ENCODE results near the gene MAP3K3.

MAP3K3 gene

DNA sequence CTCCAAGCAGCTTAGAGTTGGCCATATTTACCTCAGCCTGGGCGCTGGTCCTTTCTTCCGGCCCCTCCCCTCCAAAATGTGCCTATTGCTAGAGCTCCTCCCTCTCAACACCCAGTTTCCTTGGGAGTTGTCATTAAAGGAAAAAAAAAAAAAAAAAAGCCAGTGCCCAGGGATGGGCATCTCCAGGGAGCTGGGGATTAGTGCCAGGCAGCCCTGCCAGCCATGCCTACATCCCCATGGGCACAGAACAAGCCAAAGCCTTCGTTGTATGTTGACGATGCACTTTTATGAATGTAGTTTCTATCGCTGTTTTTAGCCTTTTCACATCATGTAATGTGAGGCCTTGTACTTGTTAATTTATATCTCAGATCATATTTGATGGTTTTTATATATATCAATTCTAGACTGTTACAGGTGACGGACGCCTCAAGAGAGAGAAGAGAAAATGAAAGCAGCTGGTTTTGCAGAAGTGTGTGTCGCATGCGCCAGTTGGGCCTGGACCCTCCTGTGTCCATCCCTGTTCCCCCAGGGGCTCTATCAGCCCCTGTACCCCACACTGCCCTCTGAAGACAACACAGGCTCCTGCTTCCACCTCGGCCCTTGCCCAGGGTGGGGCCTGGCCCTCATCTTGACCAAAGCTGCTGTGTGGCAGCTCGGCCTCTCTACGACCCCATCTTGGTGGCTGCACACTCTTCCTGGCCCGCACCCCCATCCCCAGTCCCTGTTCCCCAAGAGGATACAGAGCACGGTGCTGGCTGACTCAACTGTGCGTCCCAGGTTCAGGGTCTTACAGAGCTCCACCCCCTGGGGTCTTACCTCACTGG lies 72.9 kb downstream of the MAP3K3 start:
- DNase-seq: no peak

GRCh38 chr17:63695889-63696288 lies 73.7 kb downstream of the MAP3K3 start:
- no peak for DNase-seq

DNA sequence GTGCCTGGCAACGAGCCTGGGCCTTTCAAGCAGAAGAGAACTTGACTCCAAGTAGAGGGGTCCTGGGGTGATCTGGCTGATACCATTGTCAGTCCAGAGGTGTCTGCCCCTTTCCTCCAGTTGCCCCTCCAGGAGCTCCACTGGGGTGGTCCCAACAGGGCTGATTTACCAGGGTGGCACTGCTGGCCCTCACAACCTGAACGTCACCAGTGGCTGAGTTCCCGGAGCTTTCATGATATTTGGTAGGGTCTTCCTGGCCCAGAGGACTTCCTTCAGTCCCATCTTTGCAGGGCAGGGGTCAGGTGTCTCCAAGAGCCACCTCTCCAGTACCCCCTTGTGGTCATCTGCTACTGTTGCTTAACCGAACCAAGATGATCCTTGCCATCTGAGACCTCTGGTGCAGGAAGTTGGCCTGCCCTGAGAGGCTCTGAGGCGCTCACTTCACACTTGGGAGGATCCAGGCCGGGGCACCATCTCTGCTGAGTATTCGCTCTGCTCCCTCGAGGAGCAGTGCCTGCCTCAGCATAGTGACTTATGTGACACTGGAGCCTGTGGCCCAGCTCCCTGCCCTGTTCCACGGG lies 74.3 kb downstream of the MAP3K3 start:
- peak; percentile 37 for DNase-seq

- DNase-seq: peak; percentile 33
Measured at GRCh38 chr17:63697341-63698286, 75.4 kb downstream of the MAP3K3 start.

DNA sequence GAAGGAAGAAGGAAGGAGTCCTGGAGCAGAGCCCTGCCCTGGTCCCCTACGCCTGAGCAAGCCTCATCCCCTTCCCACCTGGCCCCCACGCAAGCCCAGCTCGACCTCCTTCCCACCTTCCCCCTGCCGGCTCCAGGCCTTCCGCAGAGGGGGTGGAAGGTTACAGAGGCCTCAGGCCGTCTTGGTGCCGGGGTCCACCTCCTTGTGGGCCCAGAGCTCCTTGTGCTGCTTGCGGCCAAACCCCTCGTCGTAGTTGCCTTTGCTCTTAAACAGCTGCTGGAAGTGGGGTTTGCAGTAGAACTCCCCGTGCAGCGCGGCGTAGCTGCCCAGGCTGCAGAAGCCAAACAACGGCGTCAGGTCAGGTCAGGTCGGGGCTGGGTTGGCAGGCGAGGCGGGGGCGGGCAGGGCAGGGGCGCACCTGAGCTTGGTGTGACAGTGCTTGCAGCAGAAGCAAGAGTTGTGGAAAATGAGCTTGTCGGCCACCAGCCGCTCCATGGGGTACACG lies 76.2 kb downstream of the MAP3K3 start:
- no peak for DNase-seq

DNA sequence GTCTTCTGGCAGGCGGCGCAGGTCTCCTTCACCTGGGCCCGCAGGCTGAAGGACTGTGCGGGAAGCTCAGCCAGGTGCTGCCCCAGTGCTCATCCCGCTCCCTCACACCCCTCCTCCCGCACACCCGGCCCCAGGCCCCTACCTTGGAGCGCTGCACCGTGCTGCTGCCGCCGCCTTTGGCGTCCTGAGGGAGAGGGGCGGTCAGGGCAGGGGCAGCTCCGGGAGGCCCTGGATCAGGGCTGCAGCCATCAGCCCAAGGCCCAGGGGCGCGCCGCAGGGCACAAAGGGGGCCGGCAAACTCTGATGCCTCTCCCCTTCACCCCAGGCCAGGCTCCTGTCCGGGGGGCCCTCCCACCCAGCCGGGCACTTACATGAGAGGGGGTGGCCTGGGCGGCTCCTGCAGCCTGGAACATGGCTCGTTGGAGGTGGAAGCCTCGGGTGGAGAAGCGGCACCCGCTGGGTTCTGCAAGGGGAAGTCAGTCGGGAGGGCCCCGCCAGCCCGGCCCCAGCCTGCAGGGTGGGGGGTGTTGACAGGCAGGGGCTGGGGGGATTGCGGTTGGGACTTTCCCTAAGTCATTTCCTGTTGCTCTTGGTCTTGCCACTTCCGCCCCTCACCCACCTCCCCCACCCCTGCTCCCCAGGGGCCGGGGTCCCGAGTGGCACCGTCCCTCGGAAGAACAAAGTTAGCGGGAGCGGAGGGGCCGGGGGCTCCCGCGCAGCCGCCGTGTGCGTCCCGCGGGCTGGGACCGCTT lies 76.8 kb downstream of the MAP3K3 start:
- no peak for DNase-seq

- peak; percentile 81 for DNase-seq
Measured at GRCh38 chr17:63699638-63700527, 77.7 kb downstream of the MAP3K3 start, which contains the start of gene LIMD2. Gene LIMD2 (minus strand): TSS chr17:63700125. CDS start chr17:63699298, 827 bp downstream.

DNA sequence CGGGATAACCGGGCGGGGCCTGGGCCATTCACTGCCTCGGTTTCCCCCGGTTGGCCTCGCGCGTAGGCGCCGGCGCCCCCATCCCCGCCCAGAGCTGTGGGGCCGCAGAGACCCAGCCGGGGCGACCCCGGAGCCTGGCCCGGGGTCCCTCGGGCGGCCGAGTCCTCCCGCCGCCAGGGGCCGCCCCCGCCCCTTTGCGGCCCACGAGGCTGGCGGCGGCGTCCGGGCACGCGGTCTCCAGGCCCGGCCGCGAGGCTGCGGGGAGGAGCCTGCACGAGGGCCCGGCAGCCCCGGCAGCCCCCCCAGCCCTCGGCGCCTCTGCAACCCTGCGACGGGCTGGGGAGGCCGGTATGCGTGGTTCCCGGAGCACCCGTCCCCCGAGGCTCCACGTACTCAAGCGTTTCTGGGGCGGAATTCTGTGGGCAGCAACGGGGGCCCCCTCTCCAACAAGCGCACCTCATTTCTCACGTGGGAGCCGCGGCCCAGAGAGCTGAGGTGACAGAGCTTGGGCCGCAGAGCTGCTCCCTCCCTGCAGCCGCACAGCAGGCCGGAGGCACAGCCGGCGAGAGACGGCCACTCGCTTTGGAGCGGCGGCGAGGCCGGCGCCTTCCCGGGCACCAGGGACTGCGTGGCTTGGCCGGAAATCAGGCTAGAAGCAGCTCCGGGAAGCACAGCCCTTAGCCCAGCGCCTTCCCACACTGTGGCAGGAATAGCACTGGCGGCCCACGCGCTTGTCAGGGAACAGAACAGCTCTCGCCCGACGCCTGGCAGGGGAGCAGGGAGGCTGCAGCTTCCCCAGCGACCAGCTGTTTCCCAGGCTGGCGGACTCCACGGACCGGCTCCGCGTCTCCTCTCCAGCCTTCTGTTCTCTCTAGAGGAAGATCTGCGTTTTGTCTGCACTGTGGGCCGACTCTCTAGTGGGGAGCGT lies 78.6 kb downstream of the MAP3K3 start:
- peak; percentile 63 for DNase-seq

- no peak for DNase-seq
Measured at GRCh38 chr17:63701456-63701820, 79.2 kb downstream of the MAP3K3 start.

DNA sequence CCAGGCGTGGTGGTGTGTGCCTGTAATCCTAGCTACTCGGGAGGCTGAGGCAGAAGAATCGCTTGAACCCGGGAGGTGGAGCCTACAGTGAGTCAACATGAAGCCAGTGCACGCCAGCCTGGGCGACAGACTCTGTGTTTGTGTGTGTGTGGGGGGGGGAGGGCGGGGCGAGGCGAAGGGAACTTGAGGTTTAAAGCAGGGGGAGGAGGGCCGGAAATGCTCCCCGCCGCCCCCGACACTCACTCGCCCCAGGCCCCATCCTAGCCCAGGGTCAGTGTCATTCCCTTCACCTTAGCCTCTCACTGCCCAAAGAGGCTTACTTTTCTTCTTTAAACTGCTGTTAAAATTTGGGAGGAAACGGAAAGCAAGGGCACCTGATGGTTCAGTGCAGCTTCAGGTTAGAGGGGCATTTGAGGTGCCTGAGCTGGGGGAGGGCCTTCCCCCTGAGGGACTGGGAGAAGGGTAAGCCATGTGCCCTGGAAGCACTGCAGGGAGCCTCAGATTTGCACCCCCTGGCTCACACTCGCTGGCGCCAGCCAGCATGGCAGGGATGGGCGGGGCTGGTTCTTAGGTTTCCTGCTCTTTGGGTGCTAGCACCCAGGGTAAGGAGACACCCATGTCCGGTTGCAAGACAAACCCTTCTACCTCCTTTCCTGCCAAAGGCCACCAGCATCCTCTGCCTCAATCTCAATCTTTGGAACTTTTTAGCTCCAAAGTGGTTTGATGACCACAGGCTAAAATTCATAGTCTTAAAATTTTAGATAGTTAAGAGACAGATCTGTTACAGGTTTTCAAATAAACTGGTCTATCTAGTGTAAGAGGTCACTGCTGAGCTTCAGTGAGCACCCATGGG lies 79.9 kb downstream of the MAP3K3 start:
- no peak for DNase-seq

DNA sequence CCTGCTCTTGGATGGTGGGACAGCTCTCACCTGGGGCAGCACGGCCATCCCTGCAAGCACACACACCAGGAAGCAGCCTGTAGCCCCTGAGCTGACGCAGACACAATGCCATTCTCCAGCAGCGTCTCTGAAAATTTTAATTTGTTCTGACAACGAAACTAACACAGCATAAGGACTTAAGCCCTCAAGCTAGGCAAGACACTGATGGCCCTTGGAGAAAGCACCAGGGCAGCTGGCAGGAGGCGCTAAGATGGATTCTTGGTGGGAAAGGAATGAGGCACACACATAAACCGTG lies 80.5 kb downstream of the MAP3K3 start:
- no peak for DNase-seq

DNA sequence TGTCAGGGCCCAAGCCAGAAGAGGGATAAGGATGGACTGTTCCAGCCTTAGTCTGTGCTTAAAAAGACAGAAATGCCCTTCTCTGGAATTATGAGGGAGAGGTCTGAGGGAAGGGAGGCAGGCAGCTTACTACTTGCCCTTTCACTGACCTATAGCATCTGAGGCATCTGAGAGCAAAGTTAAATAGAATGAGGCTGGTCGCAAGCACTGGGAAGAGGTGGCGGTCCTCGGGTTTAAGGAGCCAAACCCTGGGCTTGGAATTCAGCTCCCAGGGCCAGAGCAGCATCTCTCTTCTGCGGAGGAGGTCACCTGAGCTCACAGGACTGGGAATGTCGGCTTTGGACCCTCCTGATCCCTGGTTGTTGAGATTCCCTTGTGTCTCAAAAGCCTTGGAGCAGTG lies 80.8 kb downstream of the MAP3K3 start:
- no peak for DNase-seq

GRCh38 chr17:63703556-63704258 lies 81.5 kb downstream of the MAP3K3 start:
- no peak for DNase-seq

DNA sequence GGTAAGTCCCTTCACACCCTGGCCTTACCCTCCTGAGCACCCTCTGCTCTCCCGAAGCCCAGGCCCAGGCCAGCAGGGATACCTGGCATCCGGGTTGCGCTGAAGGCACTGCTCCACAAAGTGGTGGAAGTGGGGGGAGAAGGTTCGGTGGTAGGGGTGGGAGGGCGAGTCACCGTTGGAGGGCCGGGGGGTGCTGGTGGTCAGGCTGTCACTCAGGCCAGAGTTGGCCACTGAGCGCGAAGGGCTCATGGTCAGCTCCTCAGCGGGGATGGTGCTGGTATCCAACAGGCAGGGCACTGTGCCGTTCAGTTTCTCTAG lies 82.0 kb downstream of the MAP3K3 start:
- no peak for DNase-seq

DNA sequence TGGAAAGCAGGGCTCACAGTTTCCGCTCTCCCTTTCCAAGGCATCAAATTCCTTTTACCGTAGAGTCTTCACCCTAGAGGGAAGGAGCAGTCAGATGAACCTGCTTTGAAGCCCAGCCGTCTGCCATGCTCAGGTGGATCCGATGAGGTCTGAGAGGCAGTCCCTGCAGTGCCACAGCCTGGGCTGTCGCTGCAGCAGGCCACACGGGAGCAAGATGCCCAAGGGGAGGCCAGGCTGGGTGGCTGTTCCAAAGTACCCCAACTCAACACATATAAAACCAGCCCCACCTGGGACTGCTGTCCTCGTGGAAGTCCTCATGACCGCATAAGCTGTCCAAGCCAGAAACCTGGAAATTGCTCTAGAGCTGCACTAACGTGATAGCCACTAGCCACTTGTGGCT lies 82.6 kb downstream of the MAP3K3 start:
- no peak for DNase-seq

GRCh38 chr17:63705657-63706056 lies 83.4 kb downstream of the MAP3K3 start:
- DNase-seq: no peak

DNA sequence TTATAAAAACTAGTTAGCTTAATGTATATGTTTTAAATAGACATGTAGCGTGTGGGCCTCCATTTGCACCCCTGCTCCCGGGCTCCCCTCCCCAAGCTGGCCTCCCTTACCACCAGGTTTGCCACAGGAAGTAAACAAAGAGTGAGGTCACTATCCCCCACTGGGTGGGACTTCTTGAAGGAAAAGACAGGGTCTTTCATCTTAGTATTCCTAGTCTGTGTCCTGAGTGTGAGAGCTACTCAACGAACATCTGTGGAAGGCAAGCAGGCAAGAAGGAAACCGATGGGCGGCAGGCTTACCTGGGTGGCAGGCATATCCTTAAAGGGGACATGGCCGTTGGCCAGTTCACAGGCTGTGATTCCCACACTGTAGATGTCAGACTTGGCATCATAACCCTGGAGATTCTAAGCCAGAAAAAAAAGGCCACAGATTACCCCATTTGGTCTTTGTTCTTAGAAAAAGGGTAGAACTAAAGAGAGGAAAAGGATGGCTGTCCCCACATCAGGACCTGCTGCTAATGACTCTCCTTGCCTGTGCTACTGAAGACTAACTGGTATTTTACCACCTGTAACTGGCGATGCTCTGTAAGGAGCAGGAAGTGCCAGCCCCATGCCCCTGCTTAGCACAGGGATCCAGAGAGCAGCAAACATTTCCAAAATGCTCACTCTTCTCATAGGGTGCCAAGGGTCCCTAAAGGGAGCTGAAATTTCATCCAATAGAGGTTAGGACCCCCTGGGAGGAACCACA lies 84.3 kb downstream of the MAP3K3 start:
- no peak for DNase-seq

DNA sequence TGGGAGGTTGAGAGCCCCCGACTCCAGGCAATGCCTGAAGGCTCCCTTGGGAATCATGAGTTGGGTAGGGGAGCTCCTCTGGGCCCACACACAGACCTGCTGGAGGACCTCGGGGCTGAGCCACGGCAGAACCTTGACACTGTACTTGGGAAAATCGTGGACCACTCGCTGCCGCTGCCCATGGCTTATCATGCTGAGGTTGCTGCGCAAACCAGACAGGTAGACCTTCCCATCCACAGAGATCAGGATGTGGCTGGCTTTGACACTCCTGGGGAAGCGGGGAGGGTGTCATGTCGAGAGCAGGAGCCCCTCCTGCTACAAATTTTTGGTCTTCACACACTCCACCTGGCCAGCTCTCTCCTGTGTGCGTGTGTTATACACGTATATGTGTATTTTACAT lies 84.9 kb downstream of the MAP3K3 start:
- DNase-seq: no peak

All from NCI-H146 (cell line).